ENCODE measurements around the gene GNB3. TPM values are rescaled to one million over a fixed set of nuclear protein-coding genes. Genes with fewer than 3 reads are reported as not detected.

Gene GNB3
- total and polyA plus RNA-seq, 9 of the 15 experiments (the other 6 are each of a cell fraction or from before 2014, with no cell fraction given): 1.4 to 5.8 (median 2.0) TPM

- TF ChIP-seq PTTG1 (tag; IDR thresholded peaks at IDR 0.05; ENCODE audit: low read depth) (no peak), ATF1 (CRISPR knock-in tag; IDR thresholded peaks at IDR 0.05) (no peak), ATF1 (tag; IDR thresholded peaks at IDR 0.05) (peak; percentile 62), GABPA (tag; conservative IDR thresholded peaks at IDR 0.05; ENCODE audit: low read depth) (peak; percentile 67), PATZ1 (CRISPR knock-in tag; IDR thresholded peaks at IDR 0.05; ENCODE audit: borderline replicate concordance) (no peak), HMBOX1 (IDR thresholded peaks at IDR 0.05) (0 out of 2 replicates have a peak, but pooled peaks have one; percentile 28), YY1 (IDR thresholded peaks at IDR 0.05; ENCODE audit: borderline replicate concordance in 1 of 3, control insufficient read depth in 1 of 3, extremely low read depth in 1 of 3, insufficient read depth in 3 of 3, insufficient read length in 1 of 3, insufficient replicate concordance in 2 of 3, low read depth in 1 of 3, low read length in 2 of 3) (peak in 1 of 3 experiments; percentile 56)
Measured at GRCh38 chr12:6852651-6853354, 12.1 kb downstream of the GNB3 start (continued).

Data from K562 (cell line).